GM19238 (cell line): Measurements from ENCODE around the gene DBP.
A peak's percentile ranks its signal among the peaks of the same experiment; 100 is the strongest.
"Not testable (repeated sequence)": the region's sequence is repeated elsewhere in the genome, so short reads cannot be mapped to it uniquely, and the experiment has no call there.

Source experiments
- DNase-seq: peaks from one replicate; pipeline ENCODE4 v3.0.0; 2011; ENCODE audit warnings: low spot score; ENCODE audit not compliant: insufficient read length

The DBP gene

DNA sequence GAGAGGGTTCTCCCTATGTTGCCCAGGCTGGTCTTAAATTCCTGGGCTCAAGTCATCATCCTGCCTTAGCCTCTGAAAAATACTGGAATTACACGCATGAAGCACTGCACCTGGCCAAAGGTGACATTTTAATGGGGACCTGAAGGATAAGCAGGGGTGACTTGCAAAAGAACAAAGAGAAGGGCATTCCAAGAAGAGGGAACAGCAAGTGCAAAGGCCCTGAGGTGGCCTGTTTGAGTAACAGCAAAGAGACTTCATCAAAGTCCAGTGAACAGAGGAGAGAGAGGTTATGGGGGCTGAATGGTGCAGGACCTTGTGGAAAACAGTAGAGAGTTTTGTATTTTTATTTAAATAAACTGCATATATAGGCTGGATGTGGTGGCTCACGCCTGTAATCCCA, 4.7 kb upstream of the DBP start:
- no peak for DNase-seq

DNA sequence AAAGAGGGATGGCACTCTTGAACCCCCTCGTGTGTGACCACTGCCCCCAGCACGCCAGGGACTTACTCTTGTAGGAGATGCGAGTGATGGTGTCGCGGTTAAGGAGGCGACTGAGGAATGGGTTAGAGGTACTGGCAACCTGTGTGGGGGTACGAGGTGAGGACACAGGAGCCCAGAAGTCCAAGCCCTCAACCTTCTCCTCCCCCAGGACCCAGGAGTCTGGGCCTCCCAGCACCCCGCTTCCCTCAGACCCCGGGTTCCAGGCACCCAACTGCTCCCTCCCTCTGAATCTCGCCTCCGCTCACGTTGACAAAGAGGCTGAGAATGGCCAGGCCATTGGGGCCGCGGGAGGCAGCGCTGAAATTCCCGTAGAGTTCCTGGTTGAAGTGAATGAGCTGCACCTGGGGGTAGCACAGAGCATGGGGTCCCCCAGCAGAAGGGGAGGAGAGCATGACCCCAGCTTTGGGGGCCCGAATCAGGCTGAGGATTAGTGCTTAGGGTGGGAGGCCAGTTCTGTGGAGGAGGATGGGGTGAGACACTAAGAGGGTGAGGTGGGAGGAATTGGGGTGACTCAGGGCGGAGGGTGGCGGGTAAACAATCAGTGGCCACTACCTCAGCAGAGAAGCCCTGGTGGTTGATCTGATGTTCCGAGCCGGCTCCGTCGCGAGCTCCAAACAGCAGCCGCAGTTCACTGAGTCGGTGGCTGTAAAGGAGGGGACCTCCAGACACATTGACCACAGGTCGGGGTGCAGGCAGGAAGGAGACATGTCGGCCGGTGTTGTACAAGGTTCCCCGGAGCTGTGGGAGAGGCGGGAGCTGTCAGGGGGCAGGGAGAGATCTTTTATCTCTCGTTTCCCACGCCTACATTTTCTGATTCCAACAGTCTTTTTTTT, 2.5 kb upstream of the DBP start:
- DNase-seq, result no peak

DNA sequence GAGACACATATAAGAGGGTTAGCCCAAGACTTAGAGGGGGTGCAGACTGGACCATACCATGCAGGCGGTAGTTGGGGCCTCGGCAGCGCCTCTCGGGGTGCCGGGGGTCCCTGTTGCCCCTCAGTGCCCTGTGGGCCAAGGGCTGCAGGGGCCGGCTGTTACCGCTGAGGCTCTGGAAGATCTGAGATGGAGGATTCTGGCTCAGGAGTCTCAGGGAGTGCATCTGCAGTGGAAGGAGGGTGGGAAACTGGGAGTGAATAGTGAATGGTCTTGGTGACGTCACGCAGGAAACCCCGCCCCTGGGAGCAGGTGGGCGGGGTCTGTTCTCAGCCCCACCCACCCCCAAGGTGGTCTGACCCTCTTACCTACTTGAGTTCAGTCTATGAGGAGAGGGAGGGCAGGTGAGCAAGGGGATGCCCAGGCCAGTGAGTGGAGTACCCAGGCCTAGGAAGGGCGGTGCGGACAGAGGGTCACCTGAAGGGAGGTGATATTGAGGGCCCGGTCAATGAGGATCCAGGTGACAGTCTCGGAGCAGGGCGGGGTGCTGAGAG, 1.7 kb upstream of the DBP start:
- DNase-seq, result no peak

DNA sequence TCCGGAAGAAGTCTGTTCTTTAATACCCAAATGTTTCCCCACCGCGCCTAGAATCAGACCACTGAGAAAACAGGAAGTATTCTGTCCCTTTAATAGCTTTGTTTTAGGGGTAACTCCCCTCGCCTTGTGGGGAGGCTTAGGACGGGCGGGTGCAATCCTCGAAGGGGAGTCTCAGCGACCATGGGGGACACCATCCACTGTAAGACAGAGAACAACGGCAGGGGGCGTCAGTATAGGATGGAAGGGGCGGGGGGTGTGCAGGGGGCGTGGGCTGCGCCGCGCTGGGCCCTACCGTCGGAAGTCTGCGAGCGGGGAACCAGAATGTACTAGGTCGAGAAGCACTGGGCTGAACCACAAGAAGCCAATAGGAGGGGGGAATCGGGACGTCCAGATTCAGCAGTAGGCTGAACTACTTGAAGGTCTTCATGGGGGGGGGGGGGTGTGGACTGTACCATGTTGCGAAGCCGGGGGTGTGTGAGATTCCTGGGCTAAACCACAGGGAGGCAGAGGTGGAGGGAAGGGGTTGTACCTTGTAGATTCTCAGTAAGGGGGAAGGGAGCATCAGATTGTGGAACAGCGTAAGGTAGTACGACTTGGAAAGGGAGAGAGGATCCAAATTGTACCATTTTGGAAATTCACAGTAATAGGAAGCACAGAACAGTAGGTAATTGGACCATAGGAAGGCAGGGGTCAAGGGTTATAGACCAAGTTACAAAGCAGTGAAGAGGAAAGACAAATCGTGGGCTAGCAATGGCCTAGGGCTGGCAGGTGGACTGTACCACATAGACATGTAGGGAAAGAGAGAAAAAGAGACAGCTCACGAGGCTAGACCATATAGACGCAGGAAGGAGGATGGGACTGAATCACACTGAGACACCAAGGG, 1.0 kb upstream of the DBP start:
- peak; percentile 69 for DNase-seq

DNA sequence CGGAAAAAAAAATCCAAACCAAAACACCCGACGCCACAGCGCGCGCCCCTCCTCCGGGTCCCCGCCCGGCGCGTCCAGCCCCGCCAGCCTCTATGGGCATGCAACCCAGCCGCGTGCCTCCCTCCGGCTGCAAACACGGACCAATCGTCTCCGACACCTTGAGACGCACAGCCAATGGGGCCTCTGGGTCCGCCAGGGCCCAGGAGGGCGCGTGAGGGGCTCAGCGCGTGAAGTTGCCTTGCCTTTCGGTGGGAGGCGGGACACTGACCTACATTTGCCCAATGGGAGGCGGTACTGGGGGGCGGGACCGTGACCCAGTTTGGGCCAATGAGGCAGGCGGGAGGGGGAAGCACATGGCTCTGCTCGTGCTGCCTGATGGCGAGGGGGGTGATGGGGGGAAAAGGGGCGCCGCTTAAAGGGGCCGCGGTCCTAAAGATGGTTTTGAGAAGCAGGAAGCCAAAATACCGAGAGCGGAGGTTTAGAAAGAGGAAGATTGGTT, 319 bp upstream of the DBP start:
- peak; percentile 94 for DNase-seq

DNA sequence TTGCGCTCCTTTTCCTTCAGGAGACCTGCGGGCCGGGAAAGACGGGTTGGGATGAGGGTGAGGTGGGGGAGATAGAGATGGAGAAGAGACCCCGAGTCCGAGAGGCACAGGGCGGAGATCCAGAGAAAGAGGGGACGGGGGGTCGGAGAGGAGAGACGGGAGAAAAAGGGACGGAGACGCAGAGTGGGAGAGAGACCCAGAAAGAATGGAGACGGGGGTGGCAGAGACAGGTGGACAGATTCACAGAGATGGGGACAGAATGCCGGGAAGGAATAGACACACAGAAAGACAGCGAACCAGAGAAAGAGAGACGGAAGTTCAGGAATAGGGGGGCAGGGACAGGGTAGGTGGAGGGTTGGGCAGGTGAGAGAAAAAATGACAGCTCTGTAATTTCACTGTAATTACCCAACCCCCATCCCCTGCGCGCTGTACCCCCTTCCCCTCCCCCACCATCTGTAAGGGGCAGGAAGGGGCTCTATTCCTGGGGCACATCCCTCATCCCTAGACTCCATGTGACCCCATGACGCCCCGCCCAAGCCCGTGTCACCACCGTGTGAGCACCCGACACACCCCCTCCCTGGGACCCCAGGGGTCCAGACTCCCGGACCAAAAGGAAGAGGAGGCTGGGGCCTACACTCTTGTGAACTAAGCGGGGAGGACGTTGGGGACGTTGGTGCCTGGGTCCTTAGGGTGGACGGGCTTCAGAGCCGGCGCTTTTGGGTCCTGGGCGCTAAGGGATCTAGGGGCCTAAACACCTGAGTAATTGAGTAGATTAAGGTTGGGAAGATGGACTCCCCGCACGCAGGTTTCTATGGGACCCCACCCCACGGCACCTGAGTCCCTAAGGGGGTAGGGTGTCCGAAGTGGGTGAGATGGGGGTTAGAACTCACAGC, 967 bp downstream of the DBP start:
- DNase-seq, result no peak

DNA sequence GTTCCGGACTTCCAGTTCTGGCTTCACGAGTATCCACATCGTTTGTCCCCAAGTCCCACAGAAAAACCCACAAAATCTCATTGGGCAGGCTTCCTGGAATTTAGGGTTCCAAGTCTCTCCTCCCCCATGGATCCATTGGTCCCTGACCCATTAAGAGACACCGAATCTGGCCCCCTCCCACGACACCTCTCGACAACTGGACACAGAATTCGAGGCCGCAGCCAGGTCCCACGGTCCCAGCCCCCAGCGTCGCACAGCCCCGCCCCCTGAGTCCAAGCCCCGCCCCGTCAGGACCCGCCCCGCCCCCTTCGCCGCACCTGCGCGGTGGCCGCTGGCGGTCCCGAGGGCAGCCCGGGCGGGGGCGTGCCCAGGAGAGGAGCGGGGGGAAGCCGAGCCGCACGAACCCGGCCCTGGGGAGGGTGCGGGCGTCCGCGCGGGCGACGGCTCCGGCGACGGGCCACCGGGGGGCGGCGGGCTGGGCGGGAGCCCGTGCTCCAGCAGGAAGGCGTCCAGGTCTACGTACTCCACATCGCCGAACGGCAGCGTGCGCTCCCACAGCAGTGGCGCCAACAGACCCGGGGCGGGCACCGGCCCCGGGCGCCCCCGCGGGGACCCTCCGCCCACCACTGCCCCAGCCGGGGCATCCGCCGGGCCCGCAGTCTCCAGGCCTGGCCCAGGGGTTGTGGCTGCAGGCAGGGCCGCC, 1.8 kb downstream of the DBP start:
- DNase-seq, result peak; percentile 75

DNA sequence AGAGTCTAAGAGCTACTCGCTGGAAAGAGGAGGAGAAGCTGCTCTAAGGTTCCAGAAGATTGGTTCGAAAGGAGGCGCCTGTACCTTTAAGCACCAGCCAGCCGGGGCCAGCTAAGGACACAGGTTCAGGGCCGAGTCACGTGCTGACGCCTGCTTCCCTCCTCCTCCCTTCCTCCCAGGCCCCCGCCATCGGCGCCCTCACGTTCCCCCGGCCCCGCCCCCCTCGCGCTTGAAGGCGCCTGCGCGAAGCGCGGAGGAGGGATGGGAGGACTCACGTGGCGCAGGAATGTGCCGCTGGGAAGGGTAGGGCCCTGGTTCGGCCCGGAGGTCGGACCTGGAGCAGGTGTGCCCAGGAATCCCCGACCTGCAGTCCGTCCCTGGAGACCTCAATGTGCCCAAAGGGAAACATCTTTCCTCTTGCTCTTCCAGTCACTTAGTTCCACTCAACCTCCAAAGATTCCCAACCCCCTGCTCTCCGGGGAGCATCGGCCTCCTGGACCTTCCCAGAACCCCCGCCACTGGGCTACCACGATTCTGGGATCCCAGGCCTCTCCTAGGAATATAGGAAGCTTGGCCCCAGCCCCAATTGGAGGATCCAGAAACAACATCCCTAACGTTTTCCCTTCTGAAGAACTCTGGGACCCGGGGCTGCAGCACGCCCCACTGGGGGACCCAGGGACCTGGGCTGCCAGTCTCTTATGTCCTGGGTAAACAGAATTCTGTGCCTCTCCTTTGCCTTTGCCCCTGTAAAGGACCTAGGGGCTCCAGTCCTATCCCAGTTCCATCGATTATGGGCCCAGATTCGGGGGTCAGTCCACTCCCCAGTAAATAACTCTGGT, 2.5 kb downstream of the DBP start:
- DNase-seq, result peak; percentile 88

DNA sequence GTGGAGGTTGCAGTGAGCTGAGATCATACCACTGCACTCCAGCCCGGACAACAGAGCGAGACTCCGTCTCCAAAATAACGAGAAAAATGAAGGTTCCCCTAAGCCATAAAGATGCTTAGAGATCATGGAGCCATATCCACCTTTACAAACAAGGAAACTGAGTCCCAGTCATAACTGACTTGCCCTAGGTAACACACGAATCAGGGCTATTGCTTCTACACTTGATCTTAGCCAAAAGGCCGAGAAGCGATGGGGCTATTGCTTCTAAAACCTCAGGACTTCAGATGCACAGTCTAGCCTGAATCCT, 3.2 kb downstream of the DBP start:
- DNase-seq, result no peak

DNA sequence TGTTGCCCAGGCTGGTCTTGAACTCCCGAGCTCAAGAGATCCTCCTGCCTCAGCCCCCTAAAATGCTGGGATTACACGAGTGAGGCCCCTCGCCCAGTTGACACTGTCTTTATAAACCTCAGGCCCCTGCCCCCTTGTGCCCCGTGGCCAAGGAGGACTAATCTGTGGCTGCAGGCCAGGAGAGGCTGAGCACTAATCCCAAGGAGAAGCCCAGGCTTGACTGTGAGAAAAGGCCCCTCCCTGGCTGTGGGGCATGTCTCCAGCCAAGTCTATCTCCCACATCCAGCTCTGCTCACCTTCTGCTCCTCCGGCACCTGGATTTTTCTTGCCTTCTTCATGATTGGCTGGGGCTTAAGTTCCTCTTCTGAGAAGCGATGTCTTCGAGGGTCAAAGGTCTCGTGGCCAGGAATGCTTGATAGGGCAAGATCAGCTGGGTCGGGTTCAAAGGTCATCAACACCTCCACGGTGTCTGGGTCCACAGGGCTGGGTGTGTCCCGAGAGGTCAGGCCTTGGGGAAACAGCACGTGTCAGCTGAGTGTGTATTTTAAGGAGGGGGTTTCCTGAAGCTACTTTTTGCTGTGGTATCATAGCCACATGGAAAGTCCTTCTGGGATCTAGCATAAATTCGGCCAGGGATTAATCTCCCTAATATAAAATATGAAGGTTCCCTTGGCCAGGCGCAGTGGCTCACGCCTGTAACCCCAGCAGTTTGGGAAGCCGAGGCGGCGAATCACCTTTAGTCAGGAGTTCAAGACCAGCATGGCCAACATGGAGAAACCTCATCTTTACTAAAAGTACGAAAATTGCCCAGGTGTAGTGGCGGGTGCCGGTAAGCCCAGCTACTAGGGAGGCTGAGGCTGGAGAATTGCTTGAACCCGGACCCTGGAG, 3.8 kb downstream of the DBP start:
- no peak for DNase-seq

DNA sequence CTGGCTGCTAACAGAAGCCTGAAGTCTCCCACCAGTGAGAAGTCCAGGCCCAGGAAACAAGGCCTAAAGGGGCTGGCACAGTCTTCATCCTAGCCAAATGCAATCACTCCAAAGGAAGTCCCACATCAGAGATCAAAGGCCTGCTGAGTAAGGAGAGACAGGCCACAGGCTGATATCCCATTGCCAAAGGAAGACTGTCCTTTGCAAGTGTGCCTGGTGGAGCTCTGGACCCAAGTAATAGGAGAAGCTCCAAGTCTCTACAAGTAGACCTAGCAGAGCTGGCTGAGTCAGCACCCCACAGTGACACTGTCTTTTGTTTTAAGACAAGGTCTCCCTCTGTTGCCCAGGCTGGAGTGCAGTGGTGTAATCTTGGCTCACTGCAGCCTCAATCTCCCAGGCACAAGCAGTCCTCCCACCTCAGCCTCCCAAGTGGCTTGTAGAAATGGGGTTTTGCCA, 4.5 kb downstream of the DBP start:
- DNase-seq, result no peak

DNA sequence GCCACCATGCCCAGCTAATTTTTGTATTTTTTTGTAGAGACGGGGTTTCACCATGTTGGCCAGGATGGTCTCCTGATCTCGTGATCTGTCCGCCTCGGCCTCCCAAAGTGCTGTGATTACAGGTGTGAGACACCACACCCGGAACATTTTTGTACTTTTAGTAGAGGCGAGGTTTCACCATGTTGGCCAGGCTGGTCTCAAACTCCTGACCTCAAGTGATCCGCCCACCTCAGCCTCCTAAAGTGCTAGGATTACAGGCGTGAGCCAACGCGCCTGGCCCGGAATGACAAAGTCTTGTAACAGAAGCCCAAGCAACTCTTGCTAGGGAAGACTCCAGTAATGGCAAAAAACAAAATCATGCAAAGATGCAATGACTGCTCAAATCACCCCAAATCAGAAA, 4.9 kb downstream of the DBP start:
- not testable (repeated sequence) for DNase-seq

DNA sequence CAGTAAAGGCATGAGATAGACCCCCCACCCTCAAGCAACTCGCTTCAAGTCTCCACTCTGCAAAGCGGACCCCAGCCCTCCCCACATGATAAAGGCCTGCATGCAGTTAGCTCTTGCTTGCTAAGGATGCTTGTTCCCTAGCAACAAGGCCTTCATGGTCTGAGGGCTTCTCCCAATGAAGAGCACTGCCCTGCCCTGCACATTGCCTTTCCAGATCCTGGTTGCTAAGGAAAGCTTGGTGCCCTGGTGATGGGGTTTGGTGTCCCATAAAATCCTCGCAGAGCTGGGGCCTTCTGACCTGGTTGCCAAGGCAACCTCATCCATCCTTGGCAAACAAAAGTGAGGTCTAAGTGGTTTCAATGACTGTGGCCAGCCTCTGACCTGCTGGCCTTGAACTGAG, 6.0 kb downstream of the DBP start:
- no peak for DNase-seq

DNA sequence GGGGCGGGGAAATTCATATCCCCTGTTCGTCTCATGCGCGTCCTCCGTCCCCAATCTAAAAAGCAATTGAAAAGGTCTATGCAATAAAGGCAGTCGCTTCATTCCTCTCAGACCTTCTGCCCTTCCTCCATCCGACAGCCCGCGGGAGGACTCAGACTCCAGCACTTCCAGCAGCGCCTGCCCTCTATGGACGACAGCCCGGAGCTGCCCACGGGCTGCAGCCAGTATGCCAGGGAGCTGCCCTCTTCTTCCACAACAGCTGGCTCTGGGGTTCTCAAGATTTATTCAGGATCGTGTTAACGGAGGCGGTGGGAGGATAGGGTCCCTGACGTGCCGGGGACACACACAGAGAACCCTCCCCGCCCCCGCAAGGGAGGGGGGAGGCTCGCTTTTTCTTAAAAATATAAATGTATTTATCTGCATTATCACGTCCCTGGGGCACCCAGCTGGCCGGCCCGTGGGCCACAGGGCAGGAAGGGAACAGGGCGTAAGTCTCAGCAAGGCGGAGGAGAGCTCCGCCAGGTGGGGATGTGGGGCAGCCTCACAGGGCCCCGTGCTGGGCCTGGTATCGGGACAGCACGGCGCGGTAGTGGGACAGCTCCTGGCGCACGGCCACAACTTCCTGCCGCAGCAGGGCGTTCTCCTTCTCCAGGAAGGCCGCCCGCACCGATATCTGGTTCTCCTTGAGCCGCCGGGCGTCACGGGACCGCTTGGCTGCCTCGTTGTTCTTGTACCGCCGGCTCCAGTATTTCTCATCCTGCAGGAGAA, 6.7 kb downstream of the DBP start:
- no peak for DNase-seq

DNA sequence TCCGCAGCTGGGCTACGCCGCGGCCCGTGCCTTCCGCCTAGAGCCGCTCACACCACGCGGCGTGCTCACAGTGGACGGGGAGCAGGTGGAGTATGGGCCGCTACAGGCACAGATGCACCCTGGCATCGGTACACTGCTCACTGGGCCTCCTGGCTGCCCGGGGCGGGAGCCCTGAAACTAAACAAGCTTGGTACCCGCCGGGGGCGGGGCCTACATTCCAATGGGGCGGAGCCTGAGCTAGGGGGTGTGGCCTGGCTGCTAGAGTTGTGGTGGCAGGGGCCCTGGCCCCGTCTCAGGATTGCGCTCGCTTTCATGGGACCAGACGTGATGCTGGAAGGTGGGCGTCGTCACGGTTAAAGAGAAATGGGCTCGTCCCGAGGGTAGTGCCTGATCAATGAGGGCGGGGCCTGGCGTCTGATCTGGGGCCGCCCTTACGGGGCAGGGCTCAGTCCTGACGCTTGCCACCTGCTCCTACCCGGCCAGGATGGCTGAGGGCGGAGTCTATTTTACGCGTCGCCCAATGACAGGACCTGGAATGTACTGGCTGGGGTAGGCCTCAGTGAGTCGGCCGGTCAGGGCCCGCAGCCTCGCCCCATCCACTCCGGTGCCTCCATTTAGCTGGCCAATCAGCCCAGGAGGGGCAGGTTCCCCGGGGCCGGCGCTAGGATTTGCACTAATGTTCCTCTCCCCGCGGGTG, 7.4 kb downstream of the DBP start:
- no peak for DNase-seq

DNA sequence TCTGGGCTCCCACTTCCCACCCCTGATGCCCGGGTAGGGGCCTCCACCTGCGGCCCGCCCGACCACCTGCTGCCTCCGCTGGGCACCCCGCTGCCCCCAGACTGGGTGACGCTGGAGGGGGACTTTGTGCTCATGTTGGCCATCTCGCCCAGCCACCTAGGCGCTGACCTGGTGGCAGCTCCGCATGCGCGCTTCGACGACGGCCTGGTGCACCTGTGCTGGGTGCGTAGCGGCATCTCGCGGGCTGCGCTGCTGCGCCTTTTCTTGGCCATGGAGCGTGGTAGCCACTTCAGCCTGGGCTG, 7.9 kb downstream of the DBP start:
- no peak for DNase-seq
